Epithelial cell of proximal tubule (primary cell): ENCODE results near the gene ME3. TPM values are rescaled to one million over a fixed set of nuclear protein-coding genes. Genes with fewer than 3 reads are reported as not detected.
A peak's percentile ranks its signal among the peaks of the same experiment; 100 is the strongest.

Source experiments
- DNase-seq: peaks from one replicate; pipeline ENCODE4 v3.0.0-alpha.2; 2011; ENCODE audit warnings: low read depth
- H3K4me3 ChIP-seq: 2 replicates; pipeline ENCODE4 v1.5.1; 2011; ENCODE audit warnings: low read depth, mild to moderate bottlenecking, low read length
- CTCF ChIP-seq: conservative IDR thresholded peaks from 2 replicates; pipeline ENCODE4 v1.5.1; 2012; ENCODE audit warnings: low read depth, mild to moderate bottlenecking, low read length
- total RNA-seq: library from RNA; depleted of rRNA; stranded (reverse); fragments of >200 nt; gene quantifications from 2 replicates; pipeline ENCODE4 v1.2.3, GENCODE V29; 2015

Gene ME3
- total RNA-seq, 1 donor from 2014 or later = 35.2 TPM

GRCh38 chr11:86669424-86669823 lies 3.0 kb downstream of the ME3 start:
- H3K4me3 ChIP-seq = no peak overlapping the region
- TF ChIP-seq CTCF = no peak
- DNase-seq = no peak

- DNase-seq = no peak
- TF ChIP-seq CTCF = peak; percentile 23
- H3K4me3 ChIP-seq = no peak overlapping the region
Observed at GRCh38 chr11:86668929-86669328, 3.5 kb downstream of the ME3 start.

- DNase-seq = no peak
- TF ChIP-seq CTCF = no peak
- H3K4me3 ChIP-seq = no peak overlapping the region
Observed at GRCh38 chr11:86666193-86666592, 6.2 kb downstream of the ME3 start.

- DNase-seq = no peak
- no peak for TF ChIP-seq CTCF
- no peak overlapping the region for H3K4me3 ChIP-seq
Observed at GRCh38 chr11:86664930-86665329, 7.5 kb downstream of the ME3 start.

- no peak for TF ChIP-seq CTCF
- H3K4me3 ChIP-seq = no peak overlapping the region
- DNase-seq = no peak
Observed at GRCh38 chr11:86663761-86664160, 8.7 kb downstream of the ME3 start.

GRCh38 chr11:86663291-86663690 lies 9.1 kb downstream of the ME3 start:
- H3K4me3 ChIP-seq = no peak overlapping the region
- no peak for DNase-seq
- TF ChIP-seq CTCF = no peak

GRCh38 chr11:86660736-86661135 lies 11.7 kb downstream of the ME3 start:
- no peak for DNase-seq
- no peak for TF ChIP-seq CTCF
- no peak overlapping the region for H3K4me3 ChIP-seq
